Heart left ventricle (tissue), 16 donors: Measurements from ENCODE around the gene ALPL. TPM values are rescaled to one million over a fixed set of nuclear protein-coding genes. Genes with fewer than 3 reads are reported as not detected.

Experiments
- ATAC-seq, 4 donors: fragments of 200-7000 bp; cut with Tn5 transposase; one replicate each; pipeline ENCODE4 v1.9.1; 2020 to 2022; ENCODE audit warnings: moderate library complexity in 4 of 4, mild to moderate bottlenecking in 3 of 4, moderate number of reproducible peaks in 1 of 4
- DNase-seq, 5 donors: peaks; one replicate each; pipeline ENCODE4 v3.0.0-alpha.2; 2020
- H3K27ac ChIP-seq, 12 donors: fragments of 200-600 bp; sonication (generic) in 4 of 12; one replicate each; pipeline versions ENCODE4 v1.5.0 to v1.8.0; 2016 to 2022; ENCODE audit warnings: mild to moderate bottlenecking in 2 of 12
- H3K27me3 ChIP-seq, 9 donors: fragments of 200-600 bp; sonication (generic) in 2 of 9; one replicate each; pipeline versions ENCODE4 v1.5.1 to v1.8.0; 2016 to 2022; ENCODE audit warnings: mild to moderate bottlenecking in 3 of 9
- H3K36me3 ChIP-seq, 9 donors: fragments of 200-600 bp; sonication (generic) in 2 of 9; one replicate each; pipeline versions ENCODE4 v1.5.0 to v1.8.0; 2018 to 2022; ENCODE audit warnings: mild to moderate bottlenecking in 2 of 9
- H3K4me1 ChIP-seq, 12 donors: fragments of 200-600 bp; sonication (generic) in 4 of 12; one replicate each; pipeline versions ENCODE4 v1.5.0 to v1.8.0; 2016 to 2022; ENCODE audit warnings: mild to moderate bottlenecking in 3 of 12
- H3K4me3 ChIP-seq, 12 donors: fragments of 200-600 bp; sonication (generic) in 4 of 12; one replicate each; pipeline versions ENCODE4 v1.5.0 to v1.8.0; 2017 to 2022; ENCODE audit warnings: mild to moderate bottlenecking in 9 of 12, moderate library complexity in 4 of 12
- H3K9me3 ChIP-seq, 12 donors: fragments of 200-600 bp; sonication (generic) in 4 of 12; one replicate each; pipeline versions ENCODE4 v1.5.0 to v1.8.0; 2016 to 2022; ENCODE audit warnings: mild to moderate bottlenecking in 1 of 12
- CTCF ChIP-seq, 12 donors: fragments of 200-600 bp; sonication (generic) in 4 of 12; IDR thresholded peaks; one replicate each; pipeline versions ENCODE4 v1.5.0 to v1.8.0; 2018 to 2022; ENCODE audit warnings: antibody characterized with exemption in 12 of 12, mild to moderate bottlenecking in 5 of 12
- POLR2A ChIP-seq, 2 donors: fragments of 450-650 bp; IDR thresholded peaks; one replicate each; pipeline ENCODE4 v1.6.1; 2017; ENCODE audit warnings: antibody characterized with exemption in 2 of 2, mild to moderate bottlenecking in 2 of 2, moderate library complexity in 2 of 2
- WGBS, 4 donors: extraction: QIAGEN DNeasy Blood & Tissue Kit in 2 of 4; methylation state at CpG; one replicate each; pipeline versions ENCODE4 v1.1.5 to v1.1.7; 2013 to 2018; 5-methylcytosine and 5-hydroxymethylcytosine counted together
- intact Hi-C, 10 donors: fragments of 100-400 bp; cut with DNase I; formaldehyde crosslinking; loops; one replicate each; pipeline versions ENCODE4 v1.11.1 to v1.14.2; 2022
- polyA plus RNA-seq, 2 donors: library from polyadenylated mRNA; stranded (reverse); fragments of 200-250 nt; gene quantifications; one replicate each; pipeline ENCODE4 v1.2.3, GENCODE V29; 2013
- total RNA-seq, 9 donors: library from RNA; depleted of rRNA in 2 of 9; stranded (reverse); fragments of >200 nt in 2 of 9; fragmentation: NEBNext Ultra II Directional in 3 of 9; extraction: Animal tissue kit (Norgen Biotek cat#: 25700) in 3 of 9; gene quantifications; one replicate each; pipeline versions ENCODE4 v1.1.0 to v1.2.4, GENCODE V29; 2016 to 2023
- donor health status: ischemic (EF 13 %, LVEDD 7.1; RV severe dilation, severe dysfunction).
- donor health status: healthy with polysubstance abuse.
- donor health status: DM: no; HTN: yes; CAD: no.
- donor health status: DM: no; HTN: no; CAD: no.
- donor health status: ischemic (EF 25% LVEDD 6.9; RV normal size, moderate dysfunction).
- donor health status: ischemic (EF 25% LVEDD 5.7; RV mildly dilated, moderate dysfunction).
- donor health status: healthy.
- donor health status: DM: yes; HTN: yes; CAD: no.
- donor health status: ischemic (EF 35%, LVEDD 5.7; RV mildly dilated, moderate dysfunction).
- donor health status: nonischemic (EF 11% LVEDD 7.7; RV severe dilation, severe dysfunction).
- donor health status: DM: yes; HTN: yes; CAD: no.
- donor health status: PGD.
- donor health status: ischemic (EF 29% LVEDD 5.4; RV normal size, mild dysfunction).
- donor health status: nonischemic (EF 23%, LVEDD 6.1; RV moderate dilation, normal function).

ALPL gene
- total and polyA plus RNA-seq, 11 donors: 6.3 to 45.8 (median 12.3) TPM

DNA sequence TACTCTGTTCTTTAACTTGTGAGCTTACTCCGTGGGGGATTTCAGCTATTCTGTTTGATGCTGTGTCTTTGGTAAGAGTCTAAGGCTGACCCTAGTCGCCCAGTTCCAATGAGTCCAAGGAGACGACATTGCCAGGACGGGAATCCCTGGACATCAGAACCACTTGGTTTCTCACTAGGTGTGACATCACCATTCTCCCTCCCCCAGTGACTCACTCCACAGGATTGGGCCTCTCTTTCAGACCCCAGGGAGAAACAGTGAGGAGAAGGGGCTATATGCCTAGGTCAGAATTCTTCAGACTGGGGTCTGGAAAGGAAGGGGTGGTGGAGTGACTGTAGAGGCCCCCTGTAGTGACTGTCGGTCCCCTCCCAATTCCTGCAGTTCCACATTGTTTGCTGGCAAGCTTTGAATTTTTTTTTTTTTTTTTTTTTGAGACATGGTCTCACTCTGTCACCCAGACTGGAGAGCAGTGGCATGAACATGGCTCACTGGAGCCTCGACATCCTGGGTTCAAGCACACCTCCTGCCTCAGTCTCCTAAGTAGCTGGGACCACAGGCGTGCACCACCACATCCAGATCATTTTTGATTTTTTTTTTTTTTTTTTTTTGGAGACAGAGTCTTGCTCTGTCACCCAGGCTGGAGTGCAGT is 21.3 kb downstream of the ALPL start:
- ATAC-seq (no peak), DNase-seq (no peak)
- no peaks in the 10 kb centered on the region for H3K27me3 ChIP-seq
- TF ChIP-seq CTCF (IDR thresholded peaks at IDR 0.05) (no peak), POLR2A (IDR thresholded peaks at IDR 0.05) (no peak)
- H3K4me3 ChIP-seq: no peak overlapping the region
- no peaks in the 10 kb centered on the region for H3K36me3 ChIP-seq
- 70 to 82% (median 79%) methylated on average over 7 of the region's 7 CpGs for WGBS, 4 donors
- intact Hi-C loops: loop anchor here in 1 of 10 donors (10.0 kb wide), 1 partner anchor 124 kb away; no protein-coding TSS in a partner anchor
- no peak overlapping the region for H3K27ac ChIP-seq
- H3K4me1 ChIP-seq: peaks cover 0 to 10% (median 0%) of the 10 kb centered on the region in 12 donors
- H3K9me3 ChIP-seq: no peaks in the 10 kb centered on the region

DNA sequence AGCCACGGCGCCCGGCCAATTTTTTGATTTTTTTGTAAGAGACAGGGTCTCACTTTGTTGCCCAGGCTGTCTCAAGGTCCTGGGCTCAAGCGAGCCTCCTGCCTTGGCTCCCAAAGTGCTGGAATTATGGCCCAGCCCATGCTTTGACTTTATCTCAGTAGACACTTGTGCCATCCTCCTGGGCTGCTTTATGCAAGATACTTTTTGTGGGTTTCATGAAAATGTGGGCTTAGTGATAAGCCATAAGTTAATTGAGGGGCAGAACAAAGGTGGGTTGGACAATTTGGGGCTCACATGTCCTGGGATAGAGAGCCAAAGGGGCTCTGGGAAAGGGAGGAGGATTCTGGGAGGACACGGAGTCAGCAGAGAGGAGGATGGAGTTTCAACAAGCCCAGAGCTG is 22.0 kb downstream of the ALPL start:
- peaks cover 0 to 4% (median 0%) of the 10 kb centered on the region in 9 donors for H3K27me3 ChIP-seq
- H3K4me1 ChIP-seq: peaks cover 0 to 14% (median 6%) of the 10 kb centered on the region in 12 donors
- H3K36me3 ChIP-seq: no peaks in the 10 kb centered on the region
- 94 to 100% (median 97%) methylated on average over 5 of the region's 5 CpGs for WGBS, 4 donors
- TF ChIP-seq POLR2A (IDR thresholded peaks at IDR 0.05): no peak
- no peak for TF ChIP-seq CTCF (IDR thresholded peaks at IDR 0.05)
- H3K9me3 ChIP-seq: no peaks in the 10 kb centered on the region
- ATAC-seq (no peak), DNase-seq (no peak)
- no peak overlapping the region for H3K27ac ChIP-seq
- no peak overlapping the region for H3K4me3 ChIP-seq
- intact Hi-C loops: loop anchor here in 1 of 10 donors (10.0 kb wide), 1 partner anchor 124 kb away; no protein-coding TSS in a partner anchor

- no peak overlapping the region for H3K27ac ChIP-seq
- no peak for TF ChIP-seq POLR2A (IDR thresholded peaks at IDR 0.05)
- TF ChIP-seq CTCF (IDR thresholded peaks at IDR 0.05): no peak
- ATAC-seq (no peak), DNase-seq (peak in 1 of 5 donors; percentile 0)
- peaks cover 0 to 23% (median 12%) of the 10 kb centered on the region in 12 donors for H3K4me1 ChIP-seq
- 67 to 78% (median 75%) methylated on average over 3 of the region's 3 CpGs for WGBS, 4 donors
- peaks cover 0 to 4% (median 0%) of the 10 kb centered on the region in 9 donors for H3K27me3 ChIP-seq
- H3K9me3 ChIP-seq: no peaks in the 10 kb centered on the region
- H3K36me3 ChIP-seq: no peaks in the 10 kb centered on the region
- no peak overlapping the region for H3K4me3 ChIP-seq
- intact Hi-C loops: loop anchor here in 1 of 10 donors (10.0 kb wide), 1 partner anchor 122 kb away; no protein-coding TSS in a partner anchor
Measured at GRCh38 chr1:21532496-21532895, 23.3 kb downstream of the ALPL start.

- 86 to 93% (median 89%) methylated on average over 4 of the region's 4 CpGs for WGBS, 4 donors
- H3K9me3 ChIP-seq: no peaks in the 10 kb centered on the region
- DNase-seq: no peak
- H3K27ac ChIP-seq: no peak overlapping the region
- ATAC-seq: no peak
- TF ChIP-seq POLR2A (IDR thresholded peaks at IDR 0.05): no peak
- TF ChIP-seq CTCF (IDR thresholded peaks at IDR 0.05): no peak
- intact Hi-C loops: loop anchor here in 1 of 10 donors (10.0 kb wide), 1 partner anchor 122 kb away; no protein-coding TSS in a partner anchor
- no peaks in the 10 kb centered on the region for H3K36me3 ChIP-seq
- peaks cover 2 to 28% (median 18%) of the 10 kb centered on the region in 12 donors for H3K4me1 ChIP-seq
- peaks cover 0 to 4% (median 0%) of the 10 kb centered on the region in 9 donors for H3K27me3 ChIP-seq
- no peak overlapping the region for H3K4me3 ChIP-seq
Measured at GRCh38 chr1:21532992-21533534, 23.8 kb downstream of the ALPL start.
